Upper lobe of right lung (tissue), 1 donor: ENCODE measurements around the gene LRRC17. TPM values are rescaled to one million over a fixed set of nuclear protein-coding genes. Genes with fewer than 3 reads are reported as not detected.

Experiments used
- ATAC-seq: fragments of 200-7000 bp; cut with Tn5 transposase; one replicate; pipeline ENCODE4 v1.9.1; 2020; ENCODE audit warnings: mild to moderate bottlenecking, moderate library complexity
- DNase-seq: peaks from one replicate; pipeline ENCODE4 v3.0.0-alpha.2; 2020
- H3K27ac ChIP-seq: fragments of 200-600 bp; one replicate; pipeline ENCODE4 v1.8.0; 2022
- H3K27me3 ChIP-seq: fragments of 200-600 bp; one replicate; pipeline ENCODE4 v1.8.0; 2022; ENCODE audit warnings: mild to moderate bottlenecking
- H3K36me3 ChIP-seq: fragments of 200-600 bp; one replicate; pipeline ENCODE4 v1.8.0; 2022
- H3K4me1 ChIP-seq: fragments of 200-600 bp; one replicate; pipeline ENCODE4 v1.8.0; 2022
- H3K4me3 ChIP-seq: fragments of 200-600 bp; one replicate; pipeline ENCODE4 v1.8.0; 2022; ENCODE audit warnings: mild to moderate bottlenecking
- H3K9me3 ChIP-seq: fragments of 200-600 bp; one replicate; pipeline ENCODE4 v1.8.0; 2022
- intact Hi-C: fragments of 100-400 bp; cut with DNase I; formaldehyde crosslinking; loops from one replicate; pipeline ENCODE4 v1.11.0; 2022
- total RNA-seq: library from RNA; stranded (reverse); fragmentation: NEBNext Ultra II Directional; extraction: Animal tissue kit (Norgen Biotek cat#: 25700); gene quantifications from one replicate; pipeline ENCODE4 v1.2.1, GENCODE V29; 2021
- TF ChIP-seq, protein P1 (sequence below): fragments of 200-600 bp; IDR thresholded peaks from one replicate; pipeline ENCODE4 v1.8.0; 2022; ENCODE audit warnings: antibody characterized with exemption
- donor health status: DM: no; HTN: yes; CAD: no; lungs with severe emphysema.

The LRRC17 gene
- total RNA-seq, 1 donor from 2014 or later, result 0.58 TPM

DNA sequence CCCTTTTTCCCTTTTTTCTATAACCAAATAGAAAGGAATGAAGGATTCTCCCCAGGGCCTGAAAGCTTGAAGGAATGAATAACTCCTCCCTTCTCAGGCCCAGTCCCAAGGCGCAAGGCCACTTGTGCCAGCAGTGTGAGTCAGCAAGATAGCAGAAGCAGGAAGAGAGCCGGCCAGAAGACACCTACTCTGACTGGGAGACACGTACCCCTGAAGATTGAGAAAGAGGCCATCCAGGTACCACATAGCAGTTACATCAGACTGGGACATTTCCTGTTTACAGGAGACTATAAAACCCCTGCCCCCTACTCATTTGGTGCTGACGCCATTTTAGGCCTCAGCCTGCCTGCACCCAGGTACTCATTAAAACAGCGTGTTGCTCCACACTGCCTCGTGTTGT, 65.5 kb downstream of the LRRC17 start:
- Histone ChIP-seq H3K4me3 (no peak overlapping the region), H3K36me3 (no peaks in the 10 kb centered on the region), H3K9me3 (no peaks in the 10 kb centered on the region), H3K27ac (no peak overlapping the region), H3K27me3 (no peaks in the 10 kb centered on the region), H3K4me1 (no peaks in the 10 kb centered on the region)
- DNase-seq (no peak), ATAC-seq (no peak)
- TF ChIP-seq, protein P1, sequence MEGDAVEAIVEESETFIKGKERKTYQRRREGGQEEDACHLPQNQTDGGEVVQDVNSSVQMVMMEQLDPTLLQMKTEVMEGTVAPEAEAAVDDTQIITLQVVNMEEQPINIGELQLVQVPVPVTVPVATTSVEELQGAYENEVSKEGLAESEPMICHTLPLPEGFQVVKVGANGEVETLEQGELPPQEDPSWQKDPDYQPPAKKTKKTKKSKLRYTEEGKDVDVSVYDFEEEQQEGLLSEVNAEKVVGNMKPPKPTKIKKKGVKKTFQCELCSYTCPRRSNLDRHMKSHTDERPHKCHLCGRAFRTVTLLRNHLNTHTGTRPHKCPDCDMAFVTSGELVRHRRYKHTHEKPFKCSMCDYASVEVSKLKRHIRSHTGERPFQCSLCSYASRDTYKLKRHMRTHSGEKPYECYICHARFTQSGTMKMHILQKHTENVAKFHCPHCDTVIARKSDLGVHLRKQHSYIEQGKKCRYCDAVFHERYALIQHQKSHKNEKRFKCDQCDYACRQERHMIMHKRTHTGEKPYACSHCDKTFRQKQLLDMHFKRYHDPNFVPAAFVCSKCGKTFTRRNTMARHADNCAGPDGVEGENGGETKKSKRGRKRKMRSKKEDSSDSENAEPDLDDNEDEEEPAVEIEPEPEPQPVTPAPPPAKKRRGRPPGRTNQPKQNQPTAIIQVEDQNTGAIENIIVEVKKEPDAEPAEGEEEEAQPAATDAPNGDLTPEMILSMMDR, result no peak
- intact Hi-C loops, result no loop called here

DNA sequence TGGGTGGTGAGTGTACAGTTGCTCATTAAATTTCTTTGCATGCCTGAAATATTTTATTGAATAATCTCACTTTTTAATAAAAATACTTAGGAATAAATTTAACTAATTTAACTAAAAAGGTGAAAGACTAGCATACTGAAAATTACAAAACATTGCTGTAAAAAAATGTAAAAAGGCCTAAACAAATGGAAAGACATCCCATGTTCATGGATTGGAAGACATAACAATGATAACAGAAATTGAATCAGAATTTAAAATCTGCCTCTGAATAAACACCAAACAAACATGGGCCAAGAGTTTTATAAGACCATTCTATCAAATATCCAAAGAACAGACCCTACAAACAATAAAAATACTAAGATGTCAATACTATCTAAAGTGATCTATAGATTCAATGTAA, 66.9 kb downstream of the LRRC17 start:
- no peaks in the 10 kb centered on the region for H3K4me1 ChIP-seq
- intact Hi-C loops, result no loop called here
- no peaks in the 10 kb centered on the region for H3K9me3 ChIP-seq
- no peak overlapping the region for H3K27ac ChIP-seq
- H3K4me3 ChIP-seq, result no peak overlapping the region
- ATAC-seq (no peak), DNase-seq (no peak)
- TF ChIP-seq, protein P1, result no peak
- H3K27me3 ChIP-seq, result no peaks in the 10 kb centered on the region
- no peaks in the 10 kb centered on the region for H3K36me3 ChIP-seq

DNA sequence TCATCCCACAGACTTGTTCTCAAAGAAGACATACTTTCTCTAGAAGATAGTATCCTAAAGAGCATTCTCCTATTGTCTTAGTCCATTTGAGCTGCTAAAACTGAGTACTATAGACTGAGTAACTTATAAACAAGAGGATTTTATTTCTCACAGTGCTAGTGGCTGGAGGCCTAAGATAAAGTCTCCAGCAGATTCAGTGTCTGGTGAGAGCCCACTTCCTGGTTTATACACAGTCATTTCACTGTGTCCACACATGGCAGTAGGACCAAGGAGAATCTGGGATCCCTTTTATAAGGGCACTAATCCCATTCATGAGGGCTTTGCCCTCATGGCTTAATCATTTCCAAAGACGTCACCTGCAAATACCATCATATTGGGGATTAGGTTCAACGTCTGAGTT, 68.7 kb downstream of the LRRC17 start:
- H3K4me1 ChIP-seq, result no peaks in the 10 kb centered on the region
- H3K4me3 ChIP-seq, result no peak overlapping the region
- no peaks in the 10 kb centered on the region for H3K9me3 ChIP-seq
- intact Hi-C loops, result no loop called here
- no peak for ATAC-seq
- TF ChIP-seq, protein P1, result no peak
- H3K27me3 ChIP-seq, result no peaks in the 10 kb centered on the region
- H3K36me3 ChIP-seq, result no peaks in the 10 kb centered on the region
- H3K27ac ChIP-seq, result no peak overlapping the region
- DNase-seq, result no peak

DNA sequence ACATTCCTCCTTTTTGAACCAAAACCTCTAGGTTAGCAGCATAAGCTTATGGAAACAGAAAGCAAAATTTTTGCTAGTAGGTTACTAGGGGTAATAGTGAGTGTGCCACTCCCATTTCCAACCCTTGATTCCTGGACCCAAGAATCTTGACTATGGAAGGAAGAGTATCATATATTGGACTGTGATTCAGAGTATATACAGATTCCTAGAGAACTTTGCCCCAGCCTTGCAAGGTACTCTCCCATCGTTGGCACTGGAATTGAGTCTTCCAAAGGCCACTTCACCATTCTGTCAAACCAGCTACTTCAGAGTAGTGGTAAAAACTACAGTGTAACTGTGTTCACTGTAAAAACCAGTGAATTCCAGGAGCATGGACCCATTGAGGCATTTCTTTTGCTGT, 69.4 kb downstream of the LRRC17 start:
- no peaks in the 10 kb centered on the region for H3K27me3 ChIP-seq
- intact Hi-C loops, result no loop called here
- H3K4me3 ChIP-seq, result no peak overlapping the region
- H3K36me3 ChIP-seq, result no peaks in the 10 kb centered on the region
- H3K4me1 ChIP-seq, result no peaks in the 10 kb centered on the region
- no peaks in the 10 kb centered on the region for H3K9me3 ChIP-seq
- ATAC-seq (no peak), DNase-seq (no peak)
- TF ChIP-seq, protein P1, result no peak
- H3K27ac ChIP-seq, result no peak overlapping the region

DNA sequence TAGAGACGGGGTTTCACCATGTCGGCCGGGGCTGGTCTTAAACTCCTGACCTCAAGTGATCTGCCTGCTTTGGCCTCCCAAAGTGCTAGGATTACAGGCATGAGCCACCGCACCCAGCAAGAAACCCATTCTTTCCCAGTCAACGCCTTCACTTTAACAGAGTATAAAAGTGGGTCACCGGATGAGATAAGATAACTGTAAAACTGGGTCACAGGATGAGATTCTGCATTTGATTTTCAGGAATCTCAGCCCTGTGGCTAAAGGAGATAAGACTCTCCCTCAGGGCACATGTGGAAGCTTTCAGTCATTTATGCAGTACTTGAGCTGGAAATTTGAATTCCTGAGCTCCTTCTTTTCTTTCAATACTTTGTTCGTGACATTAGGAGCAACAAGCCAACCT, 70.8 kb downstream of the LRRC17 start:
- TF ChIP-seq, protein P1, result no peak
- Histone ChIP-seq H3K27me3 (no peaks in the 10 kb centered on the region), H3K36me3 (no peaks in the 10 kb centered on the region), H3K4me1 (no peaks in the 10 kb centered on the region), H3K9me3 (no peaks in the 10 kb centered on the region), H3K4me3 (no peak overlapping the region), H3K27ac (no peak overlapping the region)
- intact Hi-C loops, result no loop called here
- DNase-seq (no peak), ATAC-seq (no peak)

DNA sequence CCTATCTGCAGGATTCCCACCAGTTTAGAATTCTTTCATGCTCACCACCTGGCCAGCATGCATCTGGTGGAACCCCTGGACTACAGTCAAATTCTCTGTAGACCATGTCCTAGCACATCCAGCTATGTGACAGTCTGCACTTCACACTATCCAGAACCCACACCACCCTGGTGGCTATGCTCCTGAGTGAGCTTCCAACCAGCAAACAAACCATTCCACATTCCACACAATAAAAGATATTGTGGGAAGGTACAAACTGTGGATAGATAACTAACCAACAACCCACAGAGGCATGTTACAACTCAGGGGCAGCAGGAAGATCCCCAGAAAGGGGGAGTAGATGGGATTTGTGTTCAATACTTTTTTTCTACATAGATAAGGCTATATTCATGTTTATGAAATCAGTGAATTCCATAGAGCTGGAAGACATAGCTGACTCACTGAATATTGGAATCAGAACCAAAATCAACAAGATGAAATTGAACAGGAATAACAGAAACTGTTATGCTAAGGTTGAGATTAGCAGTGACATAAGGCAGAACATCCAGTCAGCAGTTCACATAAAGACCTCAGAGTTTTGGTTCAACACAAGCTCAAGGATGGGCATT, 72.5 kb downstream of the LRRC17 start:
- TF ChIP-seq, protein P1, result no peak
- H3K4me1 ChIP-seq, result peaks cover 4% of the 10 kb centered on the region

More for the DNA sequence above, 72.5 kb downstream of the LRRC17 start:
- no peaks in the 10 kb centered on the region for H3K27me3 ChIP-seq
- no peak for DNase-seq
- no peak for ATAC-seq
- no peak overlapping the region for H3K4me3 ChIP-seq
- H3K36me3 ChIP-seq, result no peaks in the 10 kb centered on the region
- no peaks in the 10 kb centered on the region for H3K9me3 ChIP-seq
- H3K27ac ChIP-seq, result no peak overlapping the region
- intact Hi-C loops, result no loop called here
